ENCODE results near the gene LAMC2.

Gene LAMC2

DNA sequence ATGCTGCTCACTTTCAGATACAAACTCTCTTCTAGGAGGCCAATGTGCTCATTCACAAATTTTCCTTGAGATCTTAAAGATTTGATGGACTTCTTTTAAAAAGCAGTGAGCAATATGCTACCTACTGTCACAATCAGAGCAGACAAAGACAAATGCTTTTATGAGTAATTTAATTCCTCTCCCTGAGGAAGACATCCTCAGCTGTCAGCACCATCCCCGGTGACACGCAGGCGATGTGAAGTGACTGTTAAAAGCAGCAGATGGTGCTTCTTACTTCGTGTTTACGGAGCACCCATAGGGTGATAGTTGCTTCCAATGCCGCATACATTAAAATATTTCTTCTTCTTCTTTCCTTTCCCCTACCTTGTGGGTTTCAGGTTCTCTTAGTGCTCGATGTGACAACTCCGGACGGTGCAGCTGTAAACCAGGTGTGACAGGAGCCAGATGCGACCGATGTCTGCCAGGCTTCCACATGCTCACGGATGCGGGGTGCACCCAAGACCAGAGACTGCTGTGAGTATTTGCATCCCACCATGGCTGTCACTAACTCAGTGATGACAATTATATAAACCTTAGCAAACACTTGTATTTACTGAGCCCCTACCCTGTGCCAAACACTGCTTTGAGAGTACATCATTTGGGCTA, 29.1 kb downstream of the LAMC2 start:
- DNase-seq (ENCODE audit: low read depth, low spot score), result no peak
- ChIA-PET CTCF (interaction anchor here (1.2 to 6.7 kb wide), 3 partner anchors 9 to 13 kb away, joined by 3 to 58 read pairs (median 3); no protein-coding TSS in a partner anchor), POLR2A (no interaction called here)
- H3K4me3 ChIP-seq (ENCODE audit: low read depth, low read length), result no peak overlapping the region
- TF ChIP-seq, protein P1, sequence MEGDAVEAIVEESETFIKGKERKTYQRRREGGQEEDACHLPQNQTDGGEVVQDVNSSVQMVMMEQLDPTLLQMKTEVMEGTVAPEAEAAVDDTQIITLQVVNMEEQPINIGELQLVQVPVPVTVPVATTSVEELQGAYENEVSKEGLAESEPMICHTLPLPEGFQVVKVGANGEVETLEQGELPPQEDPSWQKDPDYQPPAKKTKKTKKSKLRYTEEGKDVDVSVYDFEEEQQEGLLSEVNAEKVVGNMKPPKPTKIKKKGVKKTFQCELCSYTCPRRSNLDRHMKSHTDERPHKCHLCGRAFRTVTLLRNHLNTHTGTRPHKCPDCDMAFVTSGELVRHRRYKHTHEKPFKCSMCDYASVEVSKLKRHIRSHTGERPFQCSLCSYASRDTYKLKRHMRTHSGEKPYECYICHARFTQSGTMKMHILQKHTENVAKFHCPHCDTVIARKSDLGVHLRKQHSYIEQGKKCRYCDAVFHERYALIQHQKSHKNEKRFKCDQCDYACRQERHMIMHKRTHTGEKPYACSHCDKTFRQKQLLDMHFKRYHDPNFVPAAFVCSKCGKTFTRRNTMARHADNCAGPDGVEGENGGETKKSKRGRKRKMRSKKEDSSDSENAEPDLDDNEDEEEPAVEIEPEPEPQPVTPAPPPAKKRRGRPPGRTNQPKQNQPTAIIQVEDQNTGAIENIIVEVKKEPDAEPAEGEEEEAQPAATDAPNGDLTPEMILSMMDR (IDR thresholded peaks at IDR 0.05; ENCODE audit: insufficient read depth, low read length, missing control alignments), result no peak

DNA sequence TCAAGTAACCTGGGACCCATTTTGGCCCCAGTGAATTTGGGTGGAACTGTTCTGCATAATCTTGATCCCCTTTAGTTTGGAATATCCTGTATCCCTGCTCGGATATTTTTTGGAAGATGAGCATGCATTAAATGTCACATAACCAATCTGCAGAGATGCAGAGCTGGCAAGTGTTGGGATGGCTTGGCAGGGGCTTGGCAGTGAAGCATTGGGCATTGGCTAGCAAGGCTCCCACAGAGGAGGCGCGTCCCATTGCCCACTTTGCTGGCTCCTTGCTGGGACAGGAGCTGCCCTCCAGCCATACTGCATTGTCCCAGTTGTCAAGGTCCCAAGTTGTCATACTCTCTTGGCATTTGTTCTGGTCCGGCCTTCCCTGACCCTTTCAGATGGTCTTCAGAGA, 29.9 kb downstream of the LAMC2 start:
- CTCF ChIA-PET, result interaction anchor here (1.2 to 6.7 kb wide), 4 partner anchors 9 to 19 kb away, joined by 3 to 58 read pairs (median 4); no protein-coding TSS in a partner anchor

DNA sequence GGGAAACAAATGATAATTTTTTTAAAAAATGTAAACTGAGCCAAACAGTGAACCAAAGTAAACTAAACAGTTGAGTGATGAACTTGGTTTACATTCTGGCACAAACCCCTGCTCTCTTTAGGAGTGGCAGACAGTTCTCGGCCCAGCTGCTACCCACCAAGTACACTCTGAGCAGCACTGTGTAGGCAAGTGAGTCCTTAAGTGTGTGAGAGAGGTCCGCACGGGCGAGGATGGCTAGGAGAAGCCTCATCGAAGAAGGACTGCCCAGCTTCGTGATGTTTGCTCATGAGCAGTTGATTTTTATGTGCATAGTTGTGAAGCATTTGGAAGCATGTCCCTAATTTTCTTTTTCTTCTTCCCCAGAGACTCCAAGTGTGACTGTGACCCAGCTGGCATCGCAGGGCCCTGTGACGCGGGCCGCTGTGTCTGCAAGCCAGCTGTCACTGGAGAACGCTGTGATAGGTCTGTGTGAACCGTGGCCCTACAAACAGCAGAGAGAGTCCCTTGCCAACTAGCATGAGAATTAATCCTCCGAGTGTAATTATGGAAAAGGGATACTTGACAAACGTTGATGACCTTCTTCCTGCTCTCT, 32.1 kb downstream of the LAMC2 start:
- H3K4me3 ChIP-seq (ENCODE audit: low read depth, low read length), result no peak overlapping the region
- ChIA-PET CTCF (interaction anchor here (1.3 to 6.7 kb wide), 3 partner anchors 11 to 255 kb away, joined by 3 to 58 read pairs (median 6); no protein-coding TSS in a partner anchor), POLR2A (no interaction called here)
- no peak for DNase-seq (ENCODE audit: low read depth, low spot score)
- TF ChIP-seq, protein P1 (IDR thresholded peaks at IDR 0.05; ENCODE audit: insufficient read depth, low read length, missing control alignments), result no peak

More for the DNA sequence above, 29.9 kb downstream of the LAMC2 start:
- TF ChIP-seq, protein P1 (IDR thresholded peaks at IDR 0.05; ENCODE audit: insufficient read depth, low read length, missing control alignments), result no peak
- POLR2A ChIA-PET, result no interaction called here
- H3K4me3 ChIP-seq (ENCODE audit: low read depth, low read length), result no peak overlapping the region
- no peak for DNase-seq (ENCODE audit: low read depth, low spot score)

DNA sequence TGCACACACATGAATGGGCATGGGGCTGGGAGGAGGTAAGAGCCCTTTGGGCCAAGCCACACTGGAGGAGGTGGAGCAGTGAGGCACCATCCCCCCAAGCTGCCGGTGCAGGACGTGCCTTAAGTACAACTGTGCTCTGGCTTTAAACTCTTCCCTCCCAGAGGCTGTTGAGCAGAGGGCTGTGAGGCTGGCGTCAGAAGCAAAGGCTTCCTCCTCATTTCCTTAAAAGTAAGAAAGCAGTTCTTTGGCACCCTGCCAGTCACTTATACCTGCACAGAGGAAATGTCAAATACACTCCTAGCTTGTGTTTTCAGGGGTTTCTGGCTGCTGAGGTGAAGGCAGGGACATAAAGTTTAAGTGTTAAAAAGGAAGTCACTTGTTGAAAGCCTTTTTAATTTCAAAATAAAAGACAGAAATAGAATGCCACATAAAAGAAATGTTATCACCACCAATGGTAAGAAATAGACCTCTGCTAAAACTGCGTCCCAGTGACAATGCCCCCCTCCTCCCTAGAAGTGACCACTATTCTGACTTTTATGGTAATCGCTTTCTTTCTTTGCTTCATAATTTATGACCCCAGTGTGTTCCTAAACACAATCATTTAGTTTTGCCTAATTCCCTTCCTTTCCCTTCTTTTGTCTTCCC, 33.0 kb downstream of the LAMC2 start:
- TF ChIP-seq, protein P1 (IDR thresholded peaks at IDR 0.05; ENCODE audit: insufficient read depth, low read length, missing control alignments), result no peak
- CTCF ChIA-PET, result interaction anchor here (0.8 to 7.2 kb wide), 5 partner anchors 10 to 256 kb away, joined by 3 to 58 read pairs (median 3); no protein-coding TSS in a partner anchor
- no peak for DNase-seq (ENCODE audit: low read depth, low spot score)
- H3K4me3 ChIP-seq (ENCODE audit: low read depth, low read length), result no peak overlapping the region
- POLR2A ChIA-PET, result no interaction called here

DNA sequence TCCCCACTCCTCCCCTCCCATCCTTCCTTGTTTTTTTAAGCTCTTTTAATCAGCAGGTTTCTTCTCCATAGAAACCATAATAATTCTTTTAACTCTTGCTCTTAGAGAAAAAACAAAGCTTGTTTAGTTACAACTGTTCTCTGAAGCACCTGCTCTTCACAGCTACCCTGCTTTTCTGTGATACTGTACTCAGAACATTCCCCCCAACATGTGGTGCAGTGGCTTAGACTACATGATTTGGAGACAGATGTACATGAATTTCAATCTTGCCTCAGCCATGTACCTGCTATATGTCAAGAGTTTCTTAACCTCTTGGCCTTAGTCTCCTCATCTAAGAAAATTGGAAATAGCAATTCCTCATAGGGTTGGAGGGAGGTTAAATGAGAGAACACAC, 33.5 kb downstream of the LAMC2 start:
- TF ChIP-seq, protein P1 (IDR thresholded peaks at IDR 0.05; ENCODE audit: insufficient read depth, low read length, missing control alignments), result no peak
- POLR2A ChIA-PET, result no interaction called here
- H3K4me3 ChIP-seq (ENCODE audit: low read depth, low read length), result no peak overlapping the region
- DNase-seq (ENCODE audit: low read depth, low spot score), result no peak
- CTCF ChIA-PET, result interaction anchor here (1.1 to 7.2 kb wide), 4 partner anchors 9 to 257 kb away, joined by 3 to 58 read pairs (median 28); no protein-coding TSS in a partner anchor

DNA sequence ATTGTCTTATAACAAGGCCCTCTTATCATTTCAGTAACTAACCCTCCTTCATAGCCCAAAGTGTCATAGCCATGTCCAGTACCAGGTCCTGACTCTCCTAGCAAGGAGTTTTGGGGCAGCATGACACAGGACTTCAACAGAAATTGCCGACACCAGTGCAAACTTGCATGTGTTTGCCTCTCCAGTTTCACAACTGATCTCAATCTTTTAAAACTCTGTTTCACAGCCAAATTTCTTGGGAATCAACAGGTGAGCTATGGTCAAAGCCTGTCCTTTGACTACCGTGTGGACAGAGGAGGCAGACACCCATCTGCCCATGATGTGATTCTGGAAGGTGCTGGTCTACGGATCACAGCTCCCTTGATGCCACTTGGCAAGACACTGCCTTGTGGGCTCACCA, 36.8 kb downstream of the LAMC2 start:
- H3K4me3 ChIP-seq (ENCODE audit: low read depth, low read length), result no peak overlapping the region

More for the DNA sequence above, 36.8 kb downstream of the LAMC2 start:
- TF ChIP-seq, protein P1 (IDR thresholded peaks at IDR 0.05; ENCODE audit: insufficient read depth, low read length, missing control alignments), result no peak
- POLR2A ChIA-PET, result no interaction called here
- DNase-seq (ENCODE audit: low read depth, low spot score), result no peak
- CTCF ChIA-PET, result interaction anchor here (1.4 to 7.2 kb wide), 3 partner anchors 9 to 18 kb away, joined by 3 to 54 read pairs (median 7); no protein-coding TSS in a partner anchor
